OCI-LY3 (cell line): ENCODE results near the gene B4GALT3.

Experiments
- CTCF ChIP-seq: fragments of 200-600, 300-600 bp; sonication (generic); IDR thresholded peaks from 2 replicates; pipeline ENCODE4 v1.5.1; 2014; ENCODE audit warnings: antibody characterized with exemption, low read length, low read depth
- EZH2phosphoT487 ChIP-seq: fragments of 200-600 bp; shearing (Covaris generic); IDR thresholded peaks from 2 replicates; pipeline ENCODE4 v1.6.1; 2018; ENCODE audit warnings: antibody characterized with exemption, mixed run types, low read depth

DNA sequence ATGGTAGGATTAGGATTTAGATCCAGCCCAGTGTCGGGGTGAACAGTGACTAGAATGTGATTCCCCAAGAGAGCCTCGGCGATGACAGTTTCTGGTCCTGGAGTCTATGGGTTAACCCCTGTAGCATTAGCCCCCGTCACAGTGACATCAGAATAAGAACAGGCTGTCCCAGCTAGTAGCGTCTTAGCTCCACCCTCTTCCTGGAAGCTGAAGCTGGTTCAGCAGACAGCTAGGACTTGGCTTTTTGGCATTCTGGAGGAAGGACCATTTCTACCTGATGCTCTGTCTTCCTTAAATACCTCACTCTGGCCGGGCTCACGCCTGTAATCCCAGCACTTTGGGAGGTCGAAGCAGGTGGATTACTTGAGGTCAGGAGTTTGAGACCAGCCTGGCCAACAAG, 29.9 kb upstream of the B4GALT3 start:
- TF ChIP-seq CTCF (no peak), EZH2phosphoT487 (no peak)
